GM12872 (cell line): ENCODE data around the gene CYB5R3.

Experiments
- CTCF ChIP-seq: IDR thresholded peaks from 3 replicates; pipeline ENCODE4 v1.5.1; 2011; ENCODE audit warnings: low read depth, mild to moderate bottlenecking, low read length, moderate library complexity; ENCODE audit not compliant: insufficient read depth

CYB5R3 gene

GRCh38 chr22:42649246-42650099 lies at the start of gene CYB5R3:
Gene CYB5R3, minus strand, starts transcription at chr22:42649392. Its CDS starts 77 bp downstream, at chr22:42649315.
- no peak for TF ChIP-seq CTCF

GRCh38 chr22:42697542-42698013 lies 48.4 kb upstream of the CYB5R3 start:
- TF ChIP-seq CTCF, result no peak

- TF ChIP-seq CTCF, result no peak
Observed at GRCh38 chr22:42696331-42696967, 47.3 kb upstream of the CYB5R3 start.

GRCh38 chr22:42695294-42695693 lies 46.1 kb upstream of the CYB5R3 start:
- TF ChIP-seq CTCF, result no peak

GRCh38 chr22:42693763-42694683 lies 44.8 kb upstream of the CYB5R3 start:
- no peak for TF ChIP-seq CTCF

- TF ChIP-seq CTCF, result no peak
Observed at GRCh38 chr22:42693055-42693762, 44.0 kb upstream of the CYB5R3 start.
